Vagina (tissue), 2 donors: Measurements from ENCODE around the gene FZR1.

Source experiments
- CTCF ChIP-seq, 3 experiments: fragments of 450-650 bp in 2 of 3; fragments of 200-600 bp in 1 of 3; sonication (generic) in 1 of 3; IDR thresholded peaks; one replicate each; pipeline ENCODE4 v1.5.1; 2017 to 2019; ENCODE audit warnings: antibody characterized with exemption in 3 of 3, mild to moderate bottlenecking in 2 of 3, moderate library complexity in 2 of 3
- POLR2AphosphoS5 ChIP-seq, 2 donors: sonication (generic); formaldehyde crosslinking; IDR thresholded peaks; one replicate each; pipeline ENCODE4 v1.9.0; 2017; ENCODE audit warnings: antibody characterized with exemption in 2 of 2, mild to moderate bottlenecking in 2 of 2, low read depth in 1 of 2; ENCODE audit not compliant: insufficient read depth in 1 of 2

GRCh38 chr19:3503036-3503572, 3.0 kb upstream of the FZR1 start:
- TF ChIP-seq CTCF (IDR thresholded peaks at IDR 0.05): no peak
- TF ChIP-seq POLR2AphosphoS5 (IDR thresholded peaks at IDR 0.05; ENCODE audit: insufficient read depth in 1 of 2, low read depth in 1 of 2): no peak
